ENCODE results near the gene PLEKHM2.

The PLEKHM2 gene

DNA sequence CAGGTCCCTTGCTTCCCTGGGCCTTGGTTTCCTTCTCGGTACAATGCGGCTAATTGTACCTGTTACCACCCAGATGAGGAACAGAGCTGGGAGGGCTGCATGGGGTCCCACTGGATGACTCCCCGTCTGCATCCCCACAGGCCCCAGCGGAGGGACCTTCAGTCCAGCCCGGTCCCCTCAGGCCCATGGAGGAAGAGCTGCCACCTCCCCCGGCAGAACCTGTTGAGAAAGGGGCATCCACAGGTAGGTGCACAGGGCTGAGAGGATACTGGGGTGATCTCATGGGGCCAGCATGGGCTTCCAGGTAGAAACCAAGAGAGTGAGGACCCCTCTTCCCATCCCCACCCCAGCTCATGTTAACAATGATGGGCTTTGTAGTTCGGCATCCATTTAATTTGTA lies 84.3 kb downstream of the PLEKHM2 start:
- H3K4me3 ChIP-seq (ENCODE audit: low read length) = no peak overlapping the region
- DNase-seq (ENCODE audit: low read depth, low spot score) = no peak

GRCh38 chr1:15770313-15770962 lies 86.3 kb downstream of the PLEKHM2 start:
- DNase-seq (ENCODE audit: low read depth, low spot score) = no peak
- no peak overlapping the region for H3K4me3 ChIP-seq (ENCODE audit: low read length)

DNA sequence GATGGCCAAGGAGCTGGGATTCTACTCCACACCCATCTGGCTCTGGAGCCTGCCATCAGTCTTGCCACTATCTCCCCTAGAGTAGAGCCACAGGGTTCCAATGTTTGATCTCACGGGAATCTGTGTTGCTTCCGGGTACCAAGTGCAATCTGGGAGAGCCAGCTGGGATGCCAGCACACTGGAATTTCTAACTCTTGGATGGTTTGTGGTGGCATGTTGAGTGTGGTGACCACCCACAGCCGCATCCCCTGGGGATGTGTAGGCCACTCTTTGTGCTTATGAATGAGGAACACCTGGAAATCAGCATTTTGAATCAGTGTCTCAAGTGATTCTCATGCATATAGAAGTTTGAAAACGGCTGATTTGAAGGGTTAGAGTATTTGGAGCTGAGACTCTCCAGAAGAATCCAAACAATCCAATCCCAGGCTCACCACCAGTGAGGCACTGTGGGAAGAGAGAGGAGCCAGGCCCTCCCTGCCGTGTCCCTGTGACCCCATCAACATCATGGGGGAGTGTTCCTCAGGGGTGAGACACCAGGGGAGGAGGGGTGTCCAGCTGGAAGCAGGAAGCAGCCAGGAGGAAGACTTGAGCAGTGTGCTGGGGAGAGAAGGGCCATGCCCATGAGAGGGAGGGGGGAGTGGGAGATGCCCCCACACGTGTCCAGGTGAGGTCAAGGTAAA lies 87.9 kb downstream of the PLEKHM2 start:
- no peak overlapping the region for H3K4me3 ChIP-seq (ENCODE audit: low read length)
- no peak for DNase-seq (ENCODE audit: low read depth, low spot score)

DNA sequence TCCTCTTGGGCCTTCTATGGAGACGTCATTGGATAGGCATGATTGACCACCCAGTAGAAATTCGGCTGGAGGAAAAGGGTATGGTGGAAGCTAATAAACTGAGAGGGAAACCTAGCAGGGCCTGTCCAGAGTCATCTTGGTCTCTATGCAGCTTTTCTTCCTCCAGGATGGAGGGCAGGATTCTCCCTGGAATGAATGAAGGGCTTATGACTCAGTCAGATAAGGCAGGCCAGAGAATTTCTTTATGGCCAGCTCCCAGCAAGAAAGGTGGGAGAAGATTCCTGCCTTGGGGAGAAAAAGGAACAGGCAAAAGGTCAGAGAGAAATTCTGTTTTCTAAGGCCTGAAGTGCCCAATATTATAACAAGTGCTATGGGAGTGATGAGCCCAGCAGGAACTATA lies 91.6 kb downstream of the PLEKHM2 start:
- no peak overlapping the region for H3K4me3 ChIP-seq (ENCODE audit: low read length)
- DNase-seq (ENCODE audit: low read depth, low spot score) = no peak

- no peak for DNase-seq (ENCODE audit: low read depth, low spot score)
- no peak overlapping the region for H3K4me3 ChIP-seq (ENCODE audit: low read length)
Observed at GRCh38 chr1:15777909-15778707, 94.0 kb downstream of the PLEKHM2 start.

Data from Jurkat, Clone E6-1 (cell line).